ENCODE measurements around the gene PNPLA2.
A peak's percentile ranks its signal among the peaks of the same experiment; 100 is the strongest.

Gene PNPLA2

GRCh38 chr11:792535-792821 lies 26.2 kb upstream of the PNPLA2 start:
- H3K4me1 Mint-ChIP-seq (ENCODE audit: low read depth) = peaks cover 10% of the 10 kb centered on the region
- H3K27ac Mint-ChIP-seq = no peak overlapping the region
- H3K9me3 Mint-ChIP-seq = no peaks in the 10 kb centered on the region
- H3K36me3 Mint-ChIP-seq (ENCODE audit: low read depth) = peaks cover 9% of the 10 kb centered on the region
- H3K27me3 Mint-ChIP-seq = no peaks in the 10 kb centered on the region
- H3K4me3 Mint-ChIP-seq = no peak overlapping the region

GRCh38 chr11:792873-793272 lies 25.8 kb upstream of the PNPLA2 start:
- Mint-ChIP-seq H3K4me1 (ENCODE audit: low read depth) (peaks cover 10% of the 10 kb centered on the region), H3K27me3 (no peaks in the 10 kb centered on the region), H3K36me3 (ENCODE audit: low read depth) (peaks cover 9% of the 10 kb centered on the region), H3K9me3 (no peaks in the 10 kb centered on the region), H3K27ac (no peak overlapping the region), H3K4me3 (no peak overlapping the region)

- no peaks in the 10 kb centered on the region for H3K27me3 Mint-ChIP-seq
- no peaks in the 10 kb centered on the region for H3K9me3 Mint-ChIP-seq
- H3K27ac Mint-ChIP-seq = no peak overlapping the region
- no peak overlapping the region for H3K4me3 Mint-ChIP-seq
- H3K4me1 Mint-ChIP-seq (ENCODE audit: low read depth) = peaks cover 10% of the 10 kb centered on the region
- H3K36me3 Mint-ChIP-seq (ENCODE audit: low read depth) = peaks cover 9% of the 10 kb centered on the region
These were observed 25.2 kb upstream of the PNPLA2 start for GRCh38 chr11:793556-793955.

GRCh38 chr11:794013-794765 lies 24.5 kb upstream of the PNPLA2 start:
- Mint-ChIP-seq H3K36me3 (ENCODE audit: low read depth) (peaks cover 9% of the 10 kb centered on the region), H3K9me3 (no peaks in the 10 kb centered on the region), H3K27ac (no peak overlapping the region), H3K4me3 (no peak overlapping the region), H3K4me1 (ENCODE audit: low read depth) (peaks cover 10% of the 10 kb centered on the region), H3K27me3 (no peaks in the 10 kb centered on the region)

- Mint-ChIP-seq H3K36me3 (ENCODE audit: low read depth) (peaks cover 9% of the 10 kb centered on the region), H3K27ac (no peak overlapping the region), H3K27me3 (no peaks in the 10 kb centered on the region), H3K9me3 (no peaks in the 10 kb centered on the region), H3K4me3 (peak overlapping the region; percentile 87), H3K4me1 (ENCODE audit: low read depth) (peaks cover 10% of the 10 kb centered on the region)
These were observed 23.7 kb upstream of the PNPLA2 start for GRCh38 chr11:794766-795633.

GRCh38 chr11:795634-796564 lies 22.8 kb upstream of the PNPLA2 start:
- no peaks in the 10 kb centered on the region for H3K27me3 Mint-ChIP-seq
- peaks cover 10% of the 10 kb centered on the region for H3K4me1 Mint-ChIP-seq (ENCODE audit: low read depth)
- H3K4me3 Mint-ChIP-seq = peak overlapping the region; percentile 87
- peak overlapping the region; percentile 74 for H3K27ac Mint-ChIP-seq
- no peaks in the 10 kb centered on the region for H3K9me3 Mint-ChIP-seq
- peaks cover 8% of the 10 kb centered on the region for H3K36me3 Mint-ChIP-seq (ENCODE audit: low read depth)

GRCh38 chr11:796565-797295 lies 22.0 kb upstream of the PNPLA2 start:
- Mint-ChIP-seq H3K36me3 (ENCODE audit: low read depth) (peaks cover 3% of the 10 kb centered on the region), H3K4me1 (ENCODE audit: low read depth) (peaks cover 10% of the 10 kb centered on the region), H3K9me3 (no peaks in the 10 kb centered on the region), H3K4me3 (peak overlapping the region; percentile 87), H3K27me3 (no peaks in the 10 kb centered on the region), H3K27ac (peak overlapping the region; percentile 74)

- peak overlapping the region; percentile 87 for H3K4me3 Mint-ChIP-seq
- no peaks in the 10 kb centered on the region for H3K9me3 Mint-ChIP-seq
- H3K36me3 Mint-ChIP-seq (ENCODE audit: low read depth) = no peaks in the 10 kb centered on the region
- peaks cover 10% of the 10 kb centered on the region for H3K4me1 Mint-ChIP-seq (ENCODE audit: low read depth)
- H3K27ac Mint-ChIP-seq = peak overlapping the region; percentile 71
- H3K27me3 Mint-ChIP-seq = no peaks in the 10 kb centered on the region
These were observed 21.2 kb upstream of the PNPLA2 start for GRCh38 chr11:797296-798092.

GRCh38 chr11:798093-798713 lies 20.5 kb upstream of the PNPLA2 start, which contains the start of gene SLC25A22:
TSS of gene SLC25A22 (minus strand) at chr11:798281. CDS start at chr11:795006, 3,275 bp downstream.
- Mint-ChIP-seq H3K27ac (peak within 1 kb of the TSS; percentile 71), H3K4me1 (ENCODE audit: low read depth) (peaks cover 13% of the 10 kb centered on the region), H3K4me3 (peak within 1 kb of the TSS; percentile 87), H3K36me3 (ENCODE audit: low read depth) (no peaks in the 10 kb centered on the region), H3K9me3 (no peaks in the 10 kb centered on the region), H3K27me3 (no peaks in the 10 kb centered on the region)

- no peak overlapping the region for H3K4me3 Mint-ChIP-seq
- no peak overlapping the region for H3K27ac Mint-ChIP-seq
- peaks cover 23% of the 10 kb centered on the region for H3K4me1 Mint-ChIP-seq (ENCODE audit: low read depth)
- H3K9me3 Mint-ChIP-seq = no peaks in the 10 kb centered on the region
- H3K27me3 Mint-ChIP-seq = no peaks in the 10 kb centered on the region
- no peaks in the 10 kb centered on the region for H3K36me3 Mint-ChIP-seq (ENCODE audit: low read depth)
These were observed 18.9 kb upstream of the PNPLA2 start for GRCh38 chr11:799641-800316.

- Mint-ChIP-seq H3K27me3 (no peaks in the 10 kb centered on the region), H3K27ac (no peak overlapping the region), H3K4me1 (ENCODE audit: low read depth) (peaks cover 23% of the 10 kb centered on the region), H3K36me3 (ENCODE audit: low read depth) (no peaks in the 10 kb centered on the region), H3K9me3 (no peaks in the 10 kb centered on the region), H3K4me3 (no peak overlapping the region)
These were observed 18.2 kb upstream of the PNPLA2 start for GRCh38 chr11:800473-800872.

- Mint-ChIP-seq H3K9me3 (no peaks in the 10 kb centered on the region), H3K4me3 (no peak overlapping the region), H3K4me1 (ENCODE audit: low read depth) (peaks cover 18% of the 10 kb centered on the region), H3K36me3 (ENCODE audit: low read depth) (no peaks in the 10 kb centered on the region), H3K27ac (no peak overlapping the region), H3K27me3 (no peaks in the 10 kb centered on the region)
These were observed 17.5 kb upstream of the PNPLA2 start for GRCh38 chr11:801097-801780.
